H1 (cell line): ENCODE data around the gene DGUOK. TPM values are rescaled to one million over a fixed set of nuclear protein-coding genes. Genes with fewer than 3 reads are reported as not detected.

ENCODE experiments used
- CTCF ChIA-PET: fragments of 300-600 bp; sonication (Branson Sonifier 250); formaldehyde crosslinking; loops from one replicate; lab custom pipeline; 2021; ENCODE audit not compliant: partially characterized antibody; lab: Charles Lee
- POLR2A ChIA-PET: fragments of 300-600 bp; sonication (Branson Sonifier 250); formaldehyde crosslinking; loops from one replicate; lab custom pipeline; 2021; ENCODE audit warnings: inconsistent platforms; ENCODE audit not compliant: partially characterized antibody; lab: Charles Lee
- DNase-seq, 2 experiments: peaks; one replicate each; pipeline versions ENCODE4 v3.0.0 to v3.0.0-alpha.2; 2010 to 2022; ENCODE audit warnings: low spot score in 2 of 2, low read depth in 1 of 2, mixed read lengths in 1 of 2
- FAIRE-seq: peaks from 2 replicates; lab custom pipeline; 2011; peaks lifted over from hg19 to GRCh38; lab: Jason Lieb, UNC
- H2AFZ ChIP-seq: 2 replicates; pipeline ENCODE4 v1.8.1; 2012; ENCODE audit warnings: low read length, inconsistent platforms
- H2AK5ac ChIP-seq: 2 replicates; pipeline ENCODE4 v1.6.1; 2013; ENCODE audit warnings: low read depth, low read length
- H2BK120ac ChIP-seq: replicated peaks from 2 replicates; pipeline ENCODE3; 2013; ENCODE audit warnings: low read depth, low read length, inconsistent platforms
- H2BK12ac ChIP-seq: 2 replicates; pipeline ENCODE4 v1.6.1; 2013; ENCODE audit warnings: low read depth, low read length
- H2BK15ac ChIP-seq: 2 replicates; pipeline ENCODE4 v1.6.1; 2013; ENCODE audit warnings: low read length
- H2BK20ac ChIP-seq: 2 replicates; pipeline ENCODE4 v1.6.1; 2013; ENCODE audit warnings: low read length
- H2BK5ac ChIP-seq: 2 replicates; pipeline ENCODE4 v1.6.1; 2013; ENCODE audit warnings: low read depth, low read length
- H3K14ac ChIP-seq: 2 replicates; pipeline ENCODE4 v1.6.1; 2013; ENCODE audit warnings: inconsistent platforms; ENCODE audit not compliant: insufficient read length
- H3K18ac ChIP-seq: 2 replicates; pipeline ENCODE4 v1.6.1; 2013; ENCODE audit warnings: low read length; ENCODE audit errors: extremely low read depth
- H3K23ac ChIP-seq: 2 replicates; pipeline ENCODE4 v1.6.1; 2013; ENCODE audit warnings: inconsistent platforms; ENCODE audit not compliant: insufficient read length
- H3K23me2 ChIP-seq: 2 replicates; pipeline ENCODE4 v1.6.1; 2013; ENCODE audit warnings: low read depth, low read length
- H3K27ac ChIP-seq: 2 replicates; pipeline ENCODE4 v1.6.1; 2011; ENCODE audit warnings: low read depth, low read length, inconsistent platforms
- H3K27me3 ChIP-seq, 4 experiments: replicated peaks in 1 of 4; 1 replicate in 1 of 4; 2 replicates in 3 of 4; pipeline versions ENCODE4 v1.6.1 to v1.8.1; 2011 to 2013; ENCODE audit warnings: low read length in 3 of 4, mild to moderate bottlenecking in 3 of 4, inconsistent platforms in 2 of 4, mixed read lengths in 2 of 4, moderate library complexity in 1 of 4; ENCODE audit not compliant: control insufficient read depth in 3 of 4, insufficient read depth in 3 of 4; ENCODE audit errors: extremely low read depth in 1 of 4
- H3K36me3 ChIP-seq, 4 experiments: 2 replicates each; pipeline versions ENCODE4 v1.6.1 to v1.8.1; 2011 to 2013; ENCODE audit warnings: mild to moderate bottlenecking in 4 of 4, low read length in 3 of 4, moderate library complexity in 2 of 4, control low read depth in 1 of 4, inconsistent platforms in 1 of 4; ENCODE audit not compliant: insufficient read depth in 4 of 4, control insufficient read depth in 2 of 4
- H3K4ac ChIP-seq: replicated peaks from 2 replicates; pipeline ENCODE3; 2013; ENCODE audit warnings: low read length, low read depth, mixed read lengths, inconsistent platforms; ENCODE audit not compliant: insufficient read length
- H3K4me1 ChIP-seq, 4 experiments: replicated peaks in 1 of 4; 1 replicate in 1 of 4; 2 replicates in 3 of 4; pipeline versions ENCODE4 v1.6.1 to v1.8.1; 2011 to 2013; ENCODE audit warnings: low read length in 3 of 4, inconsistent platforms in 2 of 4, mixed read lengths in 1 of 4; ENCODE audit not compliant: insufficient read depth in 4 of 4, control insufficient read depth in 3 of 4
- H3K4me2 ChIP-seq, 2 experiments: 2 replicates each; pipeline versions ENCODE4 v1.6.1 to v1.8.1; 2011 to 2013; ENCODE audit warnings: low read depth in 2 of 2, low read length in 2 of 2, control low read depth in 1 of 2, inconsistent platforms in 1 of 2, mild to moderate bottlenecking in 1 of 2; ENCODE audit not compliant: insufficient read depth in 1 of 2
- H3K4me3 ChIP-seq, 4 experiments: fragments of 200-600, 300-600 bp in 1 of 4; sonication (generic), shearing (Covaris generic), sonication (Bioruptor Twin) in 1 of 4; 2 replicates each; pipeline versions ENCODE4 v1.5.1 to v1.8.1; 2011 to 2016; ENCODE audit warnings: low read length in 4 of 4, low read depth in 3 of 4, control low read depth in 2 of 4, inconsistent platforms in 2 of 4, mild to moderate bottlenecking in 2 of 4, mixed read lengths in 1 of 4, moderate library complexity in 1 of 4; ENCODE audit not compliant: insufficient read depth in 2 of 4; ENCODE audit errors: extremely low read depth in 1 of 4
- H3K56ac ChIP-seq: replicated peaks from 2 replicates; pipeline ENCODE3; 2013; ENCODE audit warnings: low read depth, mild to moderate bottlenecking, mixed read lengths, low read length, inconsistent platforms; ENCODE audit not compliant: insufficient read length
- H3K79me1 ChIP-seq: 2 replicates; pipeline ENCODE4 v1.6.1; 2013; ENCODE audit warnings: low read depth, low read length, control low read depth
- H3K79me2 ChIP-seq, 2 experiments: 2 replicates each; pipeline versions ENCODE4 v1.6.1 to v1.8.1; 2012 to 2013; ENCODE audit warnings: low read length in 2 of 2, mild to moderate bottlenecking in 2 of 2, inconsistent platforms in 1 of 2; ENCODE audit not compliant: insufficient read depth in 2 of 2, control insufficient read depth in 1 of 2
- H3K9ac ChIP-seq, 4 experiments: replicated peaks in 1 of 4; 1 replicate in 1 of 4; 2 replicates in 3 of 4; pipeline versions ENCODE4 v1.6.1 to v1.8.1; 2011 to 2013; ENCODE audit warnings: low read depth in 3 of 4, low read length in 3 of 4, control low read depth in 2 of 4, mild to moderate bottlenecking in 2 of 4, moderate library complexity in 2 of 4, inconsistent platforms in 1 of 4; ENCODE audit errors: extremely low read depth in 1 of 4
- H3K9me3 ChIP-seq, 2 experiments: 2 replicates each; pipeline versions ENCODE4 v1.6.1 to v1.8.1; 2012 to 2013; ENCODE audit warnings: mild to moderate bottlenecking in 2 of 2, moderate library complexity in 2 of 2, control low read depth in 1 of 2, inconsistent platforms in 1 of 2, low read depth in 1 of 2, low read length in 1 of 2, mixed read lengths in 1 of 2; ENCODE audit not compliant: insufficient read depth in 2 of 2
- H4K20me1 ChIP-seq, 2 experiments: replicated peaks in 1 of 2; 2 replicates each; pipeline versions ENCODE3 to v1.8.1; 2011 to 2013; ENCODE audit warnings: inconsistent platforms in 2 of 2, low read length in 2 of 2, mild to moderate bottlenecking in 1 of 2; ENCODE audit not compliant: insufficient read depth in 2 of 2, control insufficient read depth in 1 of 2
- H4K5ac ChIP-seq: 2 replicates; pipeline ENCODE4 v1.6.1; 2013; ENCODE audit warnings: low read length, low read depth, mixed read lengths, inconsistent platforms; ENCODE audit not compliant: insufficient read length
- H4K8ac ChIP-seq: 2 replicates; pipeline ENCODE4 v1.8.0; 2013; ENCODE audit warnings: mild to moderate bottlenecking, moderate library complexity, low read length, inconsistent platforms; ENCODE audit not compliant: insufficient read depth; ENCODE audit errors: extremely low read depth
- H4K91ac ChIP-seq: replicated peaks from 2 replicates; pipeline ENCODE3; 2013; ENCODE audit warnings: low read length, mixed read lengths, inconsistent platforms; ENCODE audit not compliant: insufficient read length
- BACH1 ChIP-seq: IDR thresholded peaks from 2 replicates; pipeline ENCODE4 v1.6.1; 2012; ENCODE audit warnings: low read length, improper control_type of control experiment
- CEBPB ChIP-seq: IDR thresholded peaks from 2 replicates; pipeline ENCODE4 v1.6.1; 2012; ENCODE audit warnings: low read depth, low read length
- CTCF ChIP-seq, 3 experiments: IDR thresholded peaks; 1 replicate in 2 of 3; 2 replicates in 1 of 3; pipeline versions ENCODE4 v1.5.1 to v1.6.1; 2011; ENCODE audit warnings: low read length in 3 of 3, mild to moderate bottlenecking in 3 of 3, inconsistent platforms in 2 of 3, low read depth in 1 of 3, moderate library complexity in 1 of 3; ENCODE audit not compliant: insufficient read depth in 1 of 3; ENCODE audit errors: control extremely low read depth in 1 of 3
- GTF2F1 ChIP-seq: IDR thresholded peaks from 2 replicates; pipeline ENCODE4 v1.6.1; 2012; ENCODE audit warnings: low read depth, low read length, improper control_type of control experiment, borderline replicate concordance
- NRF1 ChIP-seq: IDR thresholded peaks from 2 replicates; pipeline ENCODE4 v1.6.1; 2011; ENCODE audit warnings: mild to moderate bottlenecking, low read depth, low read length, improper control_type of control experiment
- RXRA ChIP-seq: IDR thresholded peaks from 2 replicates; pipeline ENCODE4 v1.6.1; 2011; ENCODE audit warnings: low read depth, mild to moderate bottlenecking, low read length, moderate library complexity; ENCODE audit not compliant: insufficient read depth
- SIN3A ChIP-seq, 2 experiments: IDR thresholded peaks in 1 of 2; conservative IDR thresholded peaks in 1 of 2; 2 replicates each; pipeline ENCODE4 v1.6.1; 2011 to 2012; ENCODE audit warnings: low read length in 2 of 2, improper control_type of control experiment in 1 of 2, low read depth in 1 of 2, mild to moderate bottlenecking in 1 of 2
- SP1 ChIP-seq: IDR thresholded peaks from 2 replicates; pipeline ENCODE4 v1.6.1; 2011; ENCODE audit warnings: low read depth, low read length
- SP2 ChIP-seq: IDR thresholded peaks from 2 replicates; pipeline ENCODE4 v1.6.1; 2012; ENCODE audit warnings: mild to moderate bottlenecking, low read length, inconsistent platforms
- SP4 ChIP-seq: IDR thresholded peaks from 2 replicates; pipeline ENCODE4 v1.6.1; 2012; ENCODE audit warnings: low read length, inconsistent platforms
- TAF7 ChIP-seq: optimal IDR thresholded peaks from 2 replicates; pipeline ENCODE3; 2011; ENCODE audit warnings: low read depth, mild to moderate bottlenecking, inconsistent platforms, low read length, moderate library complexity, borderline replicate concordance
- TEAD4 ChIP-seq: IDR thresholded peaks from 2 replicates; pipeline ENCODE4 v1.6.1; 2012; ENCODE audit warnings: low read depth, low read length, inconsistent platforms, mixed read lengths
- WGBS, 2 experiments: shearing (Covaris generic) in 1 of 2; methylation state at CpG; one replicate each; pipeline versions ENCODE4 v1.1.6 to v1.1.7; 2013 to 2015; ENCODE audit warnings: low lambda C conversion rate in 2 of 2, mixed read lengths in 2 of 2, inconsistent platforms in 1 of 2, low coverage in 1 of 2, missing lambda C conversion rate in 1 of 2; ENCODE audit not compliant: insufficient replicate concordance in 2 of 2, insufficient coverage in 1 of 2, insufficient read length in 1 of 2; ENCODE audit errors: extremely low coverage in 1 of 2, missing lambda C conversion rate in 1 of 2; 5-methylcytosine and 5-hydroxymethylcytosine counted together
- polyA plus RNA-seq, 7 experiments: library from polyadenylated mRNA; depleted of rRNA in 3 of 7; stranded (reverse) in 5 of 7; unstranded in 2 of 7; fragments of >200 nt in 5 of 7; fragments of 200-250 nt in 2 of 7; gene quantifications; 1 replicate in 5 of 7; 2 replicates in 1 of 7; 4 replicates in 1 of 7; pipeline versions ENCODE4 v1.2.1 to v1.2.3, GENCODE V29; 2011 to 2013; ENCODE audit warnings: missing spikeins in 2 of 7, mixed read lengths in 2 of 7
- total RNA-seq: library from RNA; stranded (reverse); fragmentation: NEBNext Ultra II Directional; extraction: Animal tissue kit (Norgen Biotek cat#: 25700); gene quantifications from 2 replicates; pipeline ENCODE4 v1.2.1, GENCODE V29; 2021

Gene DGUOK
- total and polyA plus RNA-seq, 2 of the 8 experiments (the other 6 are each of a cell fraction or from before 2014, with no cell fraction given), result 110 to 168 TPM

- H4K91ac ChIP-seq, result no peak overlapping the region
- no peak overlapping the region for H3K14ac ChIP-seq
- H3K23me2 ChIP-seq, result peaks cover 8% of the 10 kb centered on the region
- no peak overlapping the region for H3K56ac ChIP-seq
- peaks cover 5 to 11% (median 6%) of the 10 kb centered on the region in 4 experiments; a peak in 6 of 7 replicates for H3K4me1 ChIP-seq
- H3K9me3 ChIP-seq, result no peaks in the 10 kb centered on the region
- H3K36me3 ChIP-seq, result no peaks in the 10 kb centered on the region
- FAIRE-seq (no peak), DNase-seq (no peak)
- no peaks in the 10 kb centered on the region for H3K79me2 ChIP-seq
- H3K27me3 ChIP-seq, result peaks cover 14 to 41% (median 33%) of the 10 kb centered on the region in 4 experiments
- H3K4me3 ChIP-seq, result no peak overlapping the region
- H2BK120ac ChIP-seq, result no peak overlapping the region
- CTCF ChIA-PET, result interaction anchor here (0.6 to 1.1 kb wide), 2 partner anchors 17 to 68 kb away, joined by 3 read pairs; no protein-coding TSS in a partner anchor
- no peak overlapping the region for H3K18ac ChIP-seq
- no peak overlapping the region for H4K5ac ChIP-seq
- H3K23ac ChIP-seq, result no peak overlapping the region
- H4K20me1 ChIP-seq, result peaks cover 0 to 4% of the 10 kb centered on the region in 2 experiments
- no peak overlapping the region for H3K27ac ChIP-seq
- H2BK15ac ChIP-seq, result no peak overlapping the region
- H2BK12ac ChIP-seq, result no peak overlapping the region
- H3K9ac ChIP-seq, result no peak overlapping the region
- 52% methylated on average over 5 of the region's 5 CpGs; no CpG with 5 or more reads in 1 of the 2 experiments for WGBS, 2 experiments
- no peak overlapping the region for H4K8ac ChIP-seq
- H2BK20ac ChIP-seq, result no peak overlapping the region
- no peak overlapping the region for H3K4ac ChIP-seq
- H2BK5ac ChIP-seq, result no peak overlapping the region
- no peaks in the 10 kb centered on the region for H3K79me1 ChIP-seq
- no peak overlapping the region; a peak in 1 of 4 replicates for H3K4me2 ChIP-seq
- H2AK5ac ChIP-seq, result no peak overlapping the region
- H2AFZ ChIP-seq, result no peak overlapping the region
- POLR2A ChIA-PET, result interaction anchor here (0.8 to 1.7 kb wide), 3 partner anchors 9 to 220 kb away, joined by 3 to 4 read pairs (median 3); partner anchors contain the start of gene MTHFD2
- TF ChIP-seq RXRA (no peak), SP2 (no peak), CTCF (IDR thresholded peaks at IDR 0.05; ENCODE audit: control extremely low read depth in 1 of 3, insufficient read depth in 1 of 3, low read depth in 1 of 3, low read length in 3 of 3) (no peak), BACH1 (no peak), GTF2F1 (no peak), CEBPB (no peak), TAF7 (no peak), SP4 (no peak), SP1 (no peak), TEAD4 (no peak), SIN3A (conservative IDR thresholded peaks at IDR 0.05 in 1 of 2, IDR thresholded peaks at IDR 0.05 in 1 of 2; ENCODE audit: low read depth in 1 of 2, low read length in 2 of 2) (no peak), NRF1 (no peak)
These were observed 52.3 kb downstream of the DGUOK start for GRCh38 chr2:73979021-73979420.
